SIG-M5 treated with dmso at 0.1 percent for 504 hours (cell line): ENCODE data around the gene PELI3.
"Not testable (repeated sequence)": the region's sequence is repeated elsewhere in the genome, so short reads cannot be mapped to it uniquely, and the experiment has no call there.

Source experiments
- DNase-seq: peaks from one replicate; lab custom pipeline; 2025; ENCODE audit not compliant: unreplicated experiment; lab: John Stamatoyannopoulos, UW

The PELI3 gene

DNA sequence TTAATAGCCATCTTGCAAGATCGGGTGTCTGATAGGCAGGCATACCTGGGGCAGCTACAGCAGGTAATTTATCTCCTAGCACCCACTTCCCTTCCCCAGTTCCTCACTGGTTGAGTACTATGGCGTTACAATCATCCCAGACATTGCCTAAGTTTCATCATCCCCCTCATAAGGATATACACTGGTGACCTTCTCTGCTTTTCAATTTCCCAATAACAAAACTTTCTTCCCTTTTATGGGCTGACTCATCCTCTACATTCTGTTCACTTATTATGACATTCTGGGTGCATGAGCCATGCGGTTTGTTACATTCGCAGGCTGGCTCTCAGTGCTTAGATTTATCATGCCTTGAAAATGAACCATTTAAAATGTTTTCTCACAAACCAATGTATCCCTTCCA lies 23.1 kb upstream of the PELI3 start:
- DNase-seq: peak; percentile 98

DNA sequence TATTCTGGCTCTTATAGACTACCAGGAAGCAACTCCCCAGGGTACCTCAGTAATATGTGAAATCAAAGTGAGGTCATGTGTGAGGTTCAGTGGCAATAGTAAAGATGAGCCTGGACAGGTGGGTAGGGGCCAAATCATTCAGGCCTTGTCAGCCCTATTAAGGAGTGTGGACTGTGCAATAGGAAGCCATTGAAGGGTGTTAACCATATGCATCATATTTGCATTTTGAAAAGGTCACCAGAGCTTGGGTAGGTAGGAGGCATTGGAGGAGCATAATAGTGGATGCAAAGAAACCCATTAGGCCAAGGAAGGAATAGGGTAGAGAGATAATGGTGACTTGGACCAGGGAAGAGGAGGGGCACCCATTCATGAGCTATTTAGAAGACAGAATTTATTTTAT lies 19.7 kb upstream of the PELI3 start:
- no peak for DNase-seq

DNA sequence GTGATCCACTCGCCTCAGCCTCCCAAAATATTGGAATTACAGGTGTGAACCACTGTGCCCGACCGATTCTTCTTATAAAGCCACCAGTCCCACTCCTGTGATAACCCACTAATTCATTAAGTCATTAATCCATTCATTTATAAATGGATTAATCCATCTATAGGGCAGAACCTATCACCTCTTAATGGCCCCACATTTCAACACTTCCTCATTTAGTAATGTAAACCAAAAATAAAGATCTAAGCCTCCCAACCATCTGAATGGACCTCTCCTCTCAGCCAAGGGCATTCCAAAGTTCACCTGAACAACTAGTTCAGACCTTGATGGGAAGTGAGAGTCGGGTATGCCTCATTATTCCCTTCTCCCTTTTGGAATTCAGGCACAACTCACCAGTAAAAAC lies 18.2 kb upstream of the PELI3 start:
- no peak for DNase-seq

- peak; percentile 81 for DNase-seq
Measured at GRCh38 chr11:66450560-66450959, 16.1 kb upstream of the PELI3 start.

DNA sequence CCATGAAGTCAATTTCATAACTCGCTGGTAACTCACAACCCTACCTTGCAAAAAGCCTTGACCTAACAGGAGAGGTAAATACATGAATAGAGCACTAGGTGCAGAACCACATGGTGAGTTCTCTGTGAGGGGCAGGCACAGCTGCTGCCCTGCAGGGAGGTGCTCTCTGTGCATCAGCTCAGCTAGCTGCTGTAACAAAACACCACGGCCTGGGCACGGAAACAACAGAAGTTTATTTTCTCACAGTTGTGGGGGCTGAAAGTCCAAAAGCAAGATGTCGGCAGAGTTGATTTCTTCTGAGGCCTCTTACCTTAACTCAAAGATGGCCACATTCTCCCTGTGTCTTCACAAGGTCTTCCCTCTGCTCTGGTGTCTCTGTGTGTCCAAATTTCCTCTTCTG lies 15.0 kb upstream of the PELI3 start:
- DNase-seq: no peak

DNA sequence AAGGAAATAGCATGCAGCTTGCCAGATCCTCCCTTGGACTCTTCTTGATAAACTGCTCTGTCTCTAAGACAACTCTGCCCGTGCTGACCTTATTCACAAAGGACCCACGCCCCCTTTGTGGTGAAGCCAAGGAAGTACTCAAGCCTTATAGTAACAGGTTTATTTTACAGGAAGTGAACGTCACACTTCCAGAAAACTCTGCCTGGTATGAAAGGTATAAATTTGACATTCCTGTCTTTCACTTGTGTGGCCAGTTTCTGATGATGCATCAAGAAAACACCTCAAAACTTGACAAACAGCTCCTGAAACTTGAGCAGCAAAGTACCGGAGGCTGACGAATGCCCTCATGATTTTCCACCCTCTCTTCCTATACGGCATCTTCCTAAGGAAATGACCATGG lies 12.5 kb upstream of the PELI3 start:
- no peak for DNase-seq

DNA sequence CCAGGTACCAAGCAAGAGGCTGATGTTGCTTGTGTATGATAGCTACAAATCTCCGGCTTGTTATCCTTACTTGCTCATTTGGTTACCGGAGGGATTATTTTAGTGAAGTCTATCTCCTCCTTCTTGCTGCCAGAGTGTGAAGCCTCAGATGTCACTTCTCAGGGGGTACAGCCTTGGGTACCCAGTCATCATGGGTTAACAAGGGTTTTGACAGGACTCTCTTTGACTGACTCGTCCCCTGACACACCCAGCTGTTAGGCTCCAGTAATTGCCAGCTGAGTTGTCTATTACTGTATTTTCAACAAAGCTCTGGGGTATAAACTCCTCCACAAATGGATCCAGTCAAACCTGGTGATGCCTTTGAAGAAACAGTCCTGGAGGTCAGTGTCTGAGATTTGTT lies 11.9 kb upstream of the PELI3 start:
- DNase-seq: no peak

- peak; percentile 79 for DNase-seq
Measured at GRCh38 chr11:66457826-66458225, 8.9 kb upstream of the PELI3 start.

GRCh38 chr11:66459138-66459778 lies 7.4 kb upstream of the PELI3 start:
- DNase-seq: peak; percentile 49

- no peak for DNase-seq
Measured at GRCh38 chr11:66462010-66462409, 4.7 kb upstream of the PELI3 start.

GRCh38 chr11:66462911-66463310 lies 3.8 kb upstream of the PELI3 start:
- DNase-seq: no peak

GRCh38 chr11:66464116-66464515 lies 2.6 kb upstream of the PELI3 start:
- DNase-seq: not testable (repeated sequence)

- DNase-seq: no peak
Measured at GRCh38 chr11:66464916-66465315, 1.8 kb upstream of the PELI3 start.

DNA sequence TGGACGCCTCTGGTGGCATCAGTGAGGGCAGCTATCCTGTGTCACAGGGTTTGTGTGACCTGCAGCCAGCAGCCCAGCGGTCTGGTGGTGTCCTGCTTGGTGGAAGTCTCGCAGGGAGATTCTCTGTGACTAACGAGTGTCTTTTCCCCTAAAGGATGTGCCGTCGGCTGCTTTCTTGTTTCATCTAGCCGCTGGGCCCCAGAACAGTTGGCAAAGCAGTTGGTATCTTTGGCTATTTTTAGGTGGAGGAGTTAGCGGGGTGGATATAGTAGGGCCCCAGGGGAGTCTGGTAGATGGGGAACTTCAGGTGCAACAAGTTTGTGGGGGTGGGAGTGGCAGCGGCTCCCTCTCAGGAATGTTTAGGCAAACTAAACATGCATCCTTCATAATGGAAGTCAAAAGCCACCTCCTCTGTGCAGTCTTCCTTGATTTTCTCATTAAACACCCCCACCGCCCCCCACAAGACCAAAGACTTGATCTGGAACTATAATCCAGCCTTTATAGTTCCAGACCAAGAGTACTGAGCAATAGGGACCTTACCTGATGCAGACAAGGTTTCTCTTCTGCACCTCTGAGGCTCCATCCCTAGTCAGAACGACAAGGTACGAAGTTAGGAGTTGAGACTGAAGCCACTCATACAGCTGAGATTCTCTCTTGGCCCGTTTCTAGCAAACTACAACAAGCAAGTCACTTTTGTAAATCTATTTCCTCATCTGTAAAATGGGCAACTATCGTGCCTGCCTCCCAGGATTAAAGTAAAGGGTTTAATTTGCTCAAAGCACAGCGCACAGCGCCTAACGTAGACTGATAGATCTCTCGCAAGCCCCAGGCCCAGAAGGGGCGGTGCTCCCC lies 1.1 kb upstream of the PELI3 start:
- peak; percentile 34 for DNase-seq

DNA sequence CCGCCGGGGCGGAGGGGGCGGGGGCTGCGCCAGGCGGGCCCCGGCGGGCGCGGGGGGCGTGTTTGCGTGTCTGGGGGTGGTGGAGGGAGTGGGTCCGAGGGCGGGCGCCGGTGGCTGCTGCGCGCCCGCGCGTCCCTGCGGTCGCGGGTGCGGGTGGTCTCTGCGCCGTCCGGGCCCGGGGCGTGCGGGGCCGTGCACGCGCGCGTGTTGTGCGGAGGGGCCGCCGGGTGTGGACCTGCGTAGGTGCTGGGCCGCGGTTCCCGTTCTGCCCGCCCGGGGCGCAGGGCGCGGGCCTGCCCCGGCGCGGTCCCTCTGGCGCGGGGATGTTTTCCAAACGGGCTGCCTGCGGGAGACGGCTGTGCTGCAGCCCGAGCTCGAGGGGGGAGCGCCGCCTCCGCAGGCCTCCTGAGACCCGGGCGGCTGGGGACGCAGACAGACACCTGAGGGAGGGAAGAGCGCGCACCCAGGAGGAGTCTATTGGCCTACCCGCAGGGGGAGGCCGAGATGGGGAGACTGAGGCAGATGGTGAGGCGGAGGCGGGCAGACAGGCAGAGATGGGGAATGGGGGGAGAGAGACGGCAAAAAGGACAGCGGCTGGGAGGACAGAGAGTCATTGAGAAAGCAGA lies 442 bp downstream of the PELI3 start:
- no peak for DNase-seq

DNA sequence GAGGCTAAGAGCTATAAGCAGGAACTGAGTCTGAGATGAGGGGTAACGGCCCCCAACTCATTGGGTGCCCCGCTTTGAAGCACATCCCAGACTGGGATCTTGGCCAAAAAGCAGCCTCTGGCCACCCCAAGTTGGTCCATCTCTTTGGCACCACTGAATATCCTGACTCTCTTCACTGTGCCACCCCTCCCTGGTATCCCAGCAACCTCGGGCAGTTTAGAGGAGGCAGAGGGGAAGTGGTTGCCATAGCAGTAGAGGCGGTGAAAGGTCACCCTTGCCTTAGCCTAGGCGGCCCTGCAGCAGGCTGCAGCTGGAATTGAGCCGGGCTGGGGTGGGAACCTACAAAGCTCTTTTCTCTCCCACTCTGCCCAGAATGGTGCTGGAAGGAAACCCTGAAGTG lies 1.1 kb downstream of the PELI3 start:
- peak; percentile 77 for DNase-seq

- DNase-seq: no peak
Measured at GRCh38 chr11:66468691-66469090, 2.0 kb downstream of the PELI3 start.

- no peak for DNase-seq
Measured at GRCh38 chr11:66469441-66469840, 2.7 kb downstream of the PELI3 start.

- no peak for DNase-seq
Measured at GRCh38 chr11:66470015-66470414, 3.3 kb downstream of the PELI3 start.

DNA sequence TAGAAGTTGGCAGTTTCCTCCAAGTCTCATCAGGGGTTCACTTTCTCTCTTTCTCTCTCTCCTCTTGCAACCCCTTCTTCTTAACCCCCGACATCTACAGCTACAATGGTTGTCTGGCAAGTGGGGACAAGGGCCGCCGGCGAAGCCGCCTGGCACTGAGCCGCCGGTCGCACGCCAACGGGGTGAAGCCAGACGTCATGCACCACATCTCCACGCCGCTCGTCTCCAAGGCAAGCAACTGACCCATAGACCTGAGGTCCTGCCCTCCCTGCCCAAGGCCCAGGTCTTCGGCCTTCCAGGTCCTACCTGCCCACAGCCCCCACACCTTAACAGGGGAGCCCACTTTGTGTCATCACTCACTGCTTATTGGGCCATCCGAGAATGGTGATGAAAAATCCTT lies 4.4 kb downstream of the PELI3 start:
- DNase-seq: no peak

DNA sequence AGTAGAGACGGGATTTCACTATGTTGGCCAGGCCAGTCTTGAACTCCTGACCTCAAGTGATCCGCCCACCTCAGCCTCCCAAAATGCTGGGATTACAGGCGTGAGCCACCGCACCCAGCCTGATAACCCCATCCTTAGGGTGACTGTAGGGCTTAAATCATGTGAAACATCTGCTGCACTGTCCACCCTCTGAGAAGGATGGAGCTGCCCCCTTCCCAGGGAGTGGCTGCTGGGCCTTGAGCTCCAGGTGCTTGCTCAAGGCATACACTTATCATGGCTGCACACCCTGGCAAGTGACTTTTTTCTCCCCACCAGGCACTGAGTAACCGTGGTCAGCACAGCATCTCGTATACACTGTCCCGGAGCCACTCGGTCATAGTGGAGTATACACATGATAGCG lies 5.3 kb downstream of the PELI3 start:
- no peak for DNase-seq

GRCh38 chr11:66473167-66473566 lies 6.5 kb downstream of the PELI3 start:
- DNase-seq: no peak
